HFFc6 (cell line): ENCODE measurements around the gene MYMK. TPM values are rescaled to one million over a fixed set of nuclear protein-coding genes. Genes with fewer than 3 reads are reported as not detected.
A peak's percentile ranks its signal among the peaks of the same experiment; 100 is the strongest.

ENCODE experiments used
- DNase-seq: peaks from one replicate; pipeline ENCODE4 v3.0.0-alpha.2; 2018
- H3K27ac Mint-ChIP-seq: 2 replicates; pipeline ENCODE4 v1.8.0; 2020; ENCODE audit warnings: mild to moderate bottlenecking, mixed read lengths
- H3K27me3 Mint-ChIP-seq: 2 replicates; pipeline ENCODE4 v1.8.0; 2021; ENCODE audit warnings: mild to moderate bottlenecking, moderate library complexity, mixed read lengths; ENCODE audit not compliant: insufficient read depth
- H3K36me3 Mint-ChIP-seq: 2 replicates; pipeline ENCODE4 v1.8.0; 2021; ENCODE audit warnings: low read depth, mixed read lengths
- H3K4me1 Mint-ChIP-seq: 2 replicates; pipeline ENCODE4 v1.8.0; 2020; ENCODE audit warnings: low read depth, mixed read lengths
- H3K4me3 Mint-ChIP-seq: 2 replicates; pipeline ENCODE4 v1.8.0; 2020; ENCODE audit warnings: mild to moderate bottlenecking, moderate library complexity, mixed read lengths
- H3K9me3 Mint-ChIP-seq: 2 replicates; pipeline ENCODE4 v1.8.0; 2020; ENCODE audit warnings: mild to moderate bottlenecking, mixed read lengths
- total RNA-seq, 6 experiments: library from RNA; stranded (reverse); fragmentation: NEBNext Ultra II Directional; extraction: Animal tissue kit (Norgen Biotek cat#: 25700); gene quantifications; 2 replicates in 1 of 6; 3 replicates in 5 of 6; pipeline ENCODE4 v1.2.3, GENCODE V29; 2021
- TF ChIP-seq, protein P1 (sequence below): fragments of 200-600 bp; sonication (generic); IDR thresholded peaks from 2 replicates; pipeline ENCODE4 v1.5.0; 2021; ENCODE audit warnings: antibody characterized with exemption, mild to moderate bottlenecking

The MYMK gene
- total RNA-seq, 6 experiments from 2014 or later, result not detected

- Mint-ChIP-seq H3K4me3 (no peak overlapping the region), H3K9me3 (no peaks in the 10 kb centered on the region), H3K27ac (no peak overlapping the region), H3K27me3 (no peaks in the 10 kb centered on the region; the same call in 1 of the 2 replicates), H3K36me3 (no peaks in the 10 kb centered on the region), H3K4me1 (no peaks in the 10 kb centered on the region)
- no peak for DNase-seq
- TF ChIP-seq, protein P1, sequence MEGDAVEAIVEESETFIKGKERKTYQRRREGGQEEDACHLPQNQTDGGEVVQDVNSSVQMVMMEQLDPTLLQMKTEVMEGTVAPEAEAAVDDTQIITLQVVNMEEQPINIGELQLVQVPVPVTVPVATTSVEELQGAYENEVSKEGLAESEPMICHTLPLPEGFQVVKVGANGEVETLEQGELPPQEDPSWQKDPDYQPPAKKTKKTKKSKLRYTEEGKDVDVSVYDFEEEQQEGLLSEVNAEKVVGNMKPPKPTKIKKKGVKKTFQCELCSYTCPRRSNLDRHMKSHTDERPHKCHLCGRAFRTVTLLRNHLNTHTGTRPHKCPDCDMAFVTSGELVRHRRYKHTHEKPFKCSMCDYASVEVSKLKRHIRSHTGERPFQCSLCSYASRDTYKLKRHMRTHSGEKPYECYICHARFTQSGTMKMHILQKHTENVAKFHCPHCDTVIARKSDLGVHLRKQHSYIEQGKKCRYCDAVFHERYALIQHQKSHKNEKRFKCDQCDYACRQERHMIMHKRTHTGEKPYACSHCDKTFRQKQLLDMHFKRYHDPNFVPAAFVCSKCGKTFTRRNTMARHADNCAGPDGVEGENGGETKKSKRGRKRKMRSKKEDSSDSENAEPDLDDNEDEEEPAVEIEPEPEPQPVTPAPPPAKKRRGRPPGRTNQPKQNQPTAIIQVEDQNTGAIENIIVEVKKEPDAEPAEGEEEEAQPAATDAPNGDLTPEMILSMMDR, result no peak
These were observed 56.4 kb downstream of the MYMK start for GRCh38 chr9:133468374-133468773.

DNA sequence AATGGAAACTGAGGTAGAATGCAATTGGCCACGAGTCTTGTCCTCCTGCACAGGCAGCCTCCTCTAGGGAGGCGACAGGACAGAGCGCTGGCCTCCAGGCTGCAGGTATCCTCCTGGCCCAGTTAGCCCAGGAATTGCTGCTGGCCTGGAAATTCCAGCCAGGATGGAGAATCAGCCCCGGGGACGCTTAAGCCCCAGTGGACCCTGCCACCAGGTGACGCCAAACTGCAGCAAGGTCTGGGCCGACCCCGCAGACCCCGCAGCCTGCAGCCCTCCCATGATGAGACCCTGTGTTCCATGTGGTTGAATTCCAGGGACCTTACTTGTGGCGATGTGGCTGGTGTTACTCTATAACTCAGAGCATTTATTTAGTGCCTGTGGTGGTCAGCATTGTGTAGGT is 57.7 kb downstream of the MYMK start:
- TF ChIP-seq, protein P1, result 0 out of 2 replicates have a peak, but pooled peaks have one; percentile 29
- Mint-ChIP-seq H3K4me1 (no peaks in the 10 kb centered on the region), H3K27ac (no peak overlapping the region), H3K9me3 (no peaks in the 10 kb centered on the region), H3K27me3 (no peaks in the 10 kb centered on the region), H3K4me3 (no peak overlapping the region), H3K36me3 (no peaks in the 10 kb centered on the region)
- no peak for DNase-seq

DNA sequence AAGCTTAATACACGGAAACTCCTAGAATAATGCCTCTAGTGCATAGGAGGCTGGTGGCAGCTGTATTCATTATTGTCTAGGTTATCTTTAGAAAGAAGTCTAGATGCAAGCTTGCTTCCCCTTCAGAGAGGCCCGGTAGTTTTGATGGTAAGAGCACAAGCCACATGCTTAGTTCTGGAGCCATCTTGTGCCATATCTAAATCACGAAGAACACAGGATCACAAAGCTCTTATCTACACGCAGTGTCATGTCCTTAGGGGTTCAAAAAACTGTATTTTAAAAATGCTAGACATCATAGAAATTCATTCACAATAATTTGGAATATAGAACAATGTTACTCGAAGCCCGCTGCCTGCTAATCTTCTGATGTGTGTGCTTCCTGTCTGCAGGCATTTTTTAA is 58.8 kb downstream of the MYMK start:
- Mint-ChIP-seq H3K9me3 (no peaks in the 10 kb centered on the region), H3K36me3 (no peaks in the 10 kb centered on the region), H3K4me3 (no peak overlapping the region), H3K27ac (no peak overlapping the region), H3K27me3 (no peaks in the 10 kb centered on the region), H3K4me1 (no peaks in the 10 kb centered on the region)
- no peak for DNase-seq
- TF ChIP-seq, protein P1, result no peak

DNA sequence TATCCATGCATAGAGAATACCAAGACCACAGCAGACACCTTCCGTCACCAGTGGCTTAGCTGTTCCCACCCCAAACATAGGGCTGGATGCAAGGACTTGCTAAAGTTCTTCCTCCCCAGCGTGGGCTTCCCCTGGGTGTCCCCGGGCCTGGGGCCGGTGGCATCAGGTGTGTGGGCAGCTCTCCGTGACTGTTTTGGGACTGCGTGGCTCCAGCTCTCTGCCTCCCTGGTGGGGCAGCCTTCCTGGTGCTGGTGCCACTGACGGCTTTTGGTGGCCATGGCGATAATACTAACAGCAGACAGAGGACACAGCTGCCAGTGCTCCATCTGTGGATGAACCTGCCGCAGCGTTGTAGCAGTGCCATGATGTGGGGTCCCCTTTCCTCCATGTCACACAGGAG is 60.1 kb downstream of the MYMK start:
- Mint-ChIP-seq H3K36me3 (no peaks in the 10 kb centered on the region), H3K4me1 (no peaks in the 10 kb centered on the region), H3K9me3 (no peaks in the 10 kb centered on the region), H3K27me3 (peaks cover 1% of the 10 kb centered on the region; the same call in 1 of the 2 replicates), H3K4me3 (no peak overlapping the region), H3K27ac (no peak overlapping the region)
- TF ChIP-seq, protein P1, result no peak
- DNase-seq, result no peak

Other genes with a start within 250 kb of the MYMK start
- not detected for gene ABO, start 249.8 kb downstream of the MYMK start, total RNA-seq
- 10 to 100 TPM; 11.2 to 19.3 (median 13.5) TPM for gene SURF6, start 188.8 kb downstream of the MYMK start, total RNA-seq
- gene MED22, start 176.8 kb downstream of the MYMK start, total RNA-seq, result 10 to 100 TPM; 17.9 to 22.3 (median 20.8) TPM
- gene RPL7A, start 176.7 kb downstream of the MYMK start, total RNA-seq, result 1,000 to 10,000 TPM; 2,011 to 2,156 (median 2,046) TPM
- 10 to 100 TPM; 25.3 to 29.1 (median 26.8) TPM for gene SURF1, start 168.5 kb downstream of the MYMK start, total RNA-seq
- 10 to 100 TPM; 16.6 to 20.9 (median 18.2) TPM for gene SURF2, start 168.4 kb downstream of the MYMK start, total RNA-seq
- gene SURF4, start 148.9 kb downstream of the MYMK start, total RNA-seq, result 100 to 1,000 TPM; 406 to 474 (median 417) TPM
- 1 to 10 TPM in 2 of 6 experiments, under 1 TPM in 4; 0.46 to 1.4 (median 0.68) TPM for gene STKLD1, start 148.6 kb downstream of the MYMK start, total RNA-seq
- 10 to 100 TPM; 20.4 to 26.3 (median 23.5) TPM for gene REXO4, start 106.9 kb downstream of the MYMK start, total RNA-seq
- gene ADAMTS13, start 102.6 kb downstream of the MYMK start, total RNA-seq, result 1 to 10 TPM in 1 of 6 experiments, under 1 TPM in 5; 0.41 to 1.2 (median 0.74) TPM
- gene CACFD1, start 65.0 kb downstream of the MYMK start, total RNA-seq, result 1 to 10 TPM; 5.0 to 9.1 (median 6.7) TPM
- gene SLC2A6, start 45.9 kb downstream of the MYMK start, total RNA-seq, result 10 to 100 TPM in 5 of 6 experiments, 1 to 10 TPM in 1; 9.4 to 12.6 (median 11.3) TPM
- gene ADAMTSL2, start 9.7 kb upstream of the MYMK start, total RNA-seq, result under 1 TPM in 3 of 6 experiments, not detected in 3; 0.05 to 0.07 (median 0.06) TPM
- not detected for gene FAM163B, start 84.4 kb upstream of the MYMK start, total RNA-seq
- not detected for gene DBH, start 111.4 kb upstream of the MYMK start, total RNA-seq
- 1 to 10 TPM in 4 of 6 experiments, under 1 TPM in 2; 0.24 to 5.1 (median 4.1) TPM for gene SARDH, start 213.4 kb upstream of the MYMK start, total RNA-seq